HUES6 (cell line): Measurements from ENCODE around the gene CENPM.

ENCODE experiments used
- H3K27ac ChIP-seq: 2 replicates; pipeline ENCODE4 v1.7.0; 2013; ENCODE audit warnings: low read depth, mild to moderate bottlenecking, low read length, inconsistent platforms
- H3K27me3 ChIP-seq: 2 replicates; pipeline ENCODE4 v1.6.1; 2013; ENCODE audit warnings: low read length; ENCODE audit not compliant: control insufficient read depth, insufficient read depth
- H3K36me3 ChIP-seq: 2 replicates; pipeline ENCODE4 v1.6.1; 2013; ENCODE audit warnings: low read length; ENCODE audit not compliant: control insufficient read depth, insufficient read depth
- H3K4me1 ChIP-seq: 2 replicates; pipeline ENCODE4 v1.6.1; 2013; ENCODE audit warnings: low read length; ENCODE audit not compliant: control insufficient read depth, insufficient read depth
- H3K4me3 ChIP-seq: 2 replicates; pipeline ENCODE4 v1.5.1; 2013; ENCODE audit warnings: low read depth, low read length
- H3K9ac ChIP-seq: one replicate; pipeline ENCODE4 v1.6.1; 2013; ENCODE audit warnings: mild to moderate bottlenecking, low read length
- H3K9me3 ChIP-seq: 2 replicates; pipeline ENCODE4 v1.6.1; 2013; ENCODE audit warnings: low read depth, low read length; ENCODE audit not compliant: control insufficient read depth, insufficient read depth

The CENPM gene

DNA sequence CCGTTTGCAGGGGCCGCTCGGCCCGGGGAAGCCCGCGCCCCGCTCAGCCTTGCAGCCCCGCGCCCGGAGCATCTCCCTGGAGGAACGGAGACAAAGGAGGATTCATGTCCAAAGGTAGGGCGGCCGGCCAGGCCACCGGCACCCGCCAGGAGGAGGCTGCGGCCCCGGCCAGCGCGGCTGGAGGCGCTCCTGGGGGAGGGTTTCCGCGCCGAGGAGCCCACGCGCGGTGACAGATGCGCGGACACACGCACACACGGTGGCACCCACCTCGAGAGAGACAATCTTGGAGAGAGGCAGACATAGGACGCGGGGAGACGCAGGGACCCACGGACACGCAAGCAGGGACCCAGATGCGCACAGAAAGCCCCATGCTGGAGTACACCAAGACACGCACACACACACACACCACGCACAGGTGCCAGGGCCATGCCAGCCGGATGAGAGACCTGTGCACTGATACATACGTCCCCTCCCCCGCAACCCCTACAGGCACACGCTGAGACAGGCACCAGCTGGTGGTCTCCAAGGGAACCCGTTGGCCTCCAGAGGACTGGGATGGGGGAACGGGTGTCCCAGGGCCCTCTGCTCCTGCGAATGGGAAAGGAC lies 30.1 kb upstream of the CENPM start:
- H3K27ac ChIP-seq, result no peak overlapping the region
- peaks cover 58% of the 10 kb centered on the region for H3K27me3 ChIP-seq
- H3K4me3 ChIP-seq, result peak overlapping the region; percentile 75
- no peaks in the 10 kb centered on the region for H3K36me3 ChIP-seq
- peak overlapping the region; percentile 69 for H3K9ac ChIP-seq
- peaks cover 13% of the 10 kb centered on the region; the same call in 1 of the 2 replicates for H3K4me1 ChIP-seq
- no peaks in the 10 kb centered on the region for H3K9me3 ChIP-seq

DNA sequence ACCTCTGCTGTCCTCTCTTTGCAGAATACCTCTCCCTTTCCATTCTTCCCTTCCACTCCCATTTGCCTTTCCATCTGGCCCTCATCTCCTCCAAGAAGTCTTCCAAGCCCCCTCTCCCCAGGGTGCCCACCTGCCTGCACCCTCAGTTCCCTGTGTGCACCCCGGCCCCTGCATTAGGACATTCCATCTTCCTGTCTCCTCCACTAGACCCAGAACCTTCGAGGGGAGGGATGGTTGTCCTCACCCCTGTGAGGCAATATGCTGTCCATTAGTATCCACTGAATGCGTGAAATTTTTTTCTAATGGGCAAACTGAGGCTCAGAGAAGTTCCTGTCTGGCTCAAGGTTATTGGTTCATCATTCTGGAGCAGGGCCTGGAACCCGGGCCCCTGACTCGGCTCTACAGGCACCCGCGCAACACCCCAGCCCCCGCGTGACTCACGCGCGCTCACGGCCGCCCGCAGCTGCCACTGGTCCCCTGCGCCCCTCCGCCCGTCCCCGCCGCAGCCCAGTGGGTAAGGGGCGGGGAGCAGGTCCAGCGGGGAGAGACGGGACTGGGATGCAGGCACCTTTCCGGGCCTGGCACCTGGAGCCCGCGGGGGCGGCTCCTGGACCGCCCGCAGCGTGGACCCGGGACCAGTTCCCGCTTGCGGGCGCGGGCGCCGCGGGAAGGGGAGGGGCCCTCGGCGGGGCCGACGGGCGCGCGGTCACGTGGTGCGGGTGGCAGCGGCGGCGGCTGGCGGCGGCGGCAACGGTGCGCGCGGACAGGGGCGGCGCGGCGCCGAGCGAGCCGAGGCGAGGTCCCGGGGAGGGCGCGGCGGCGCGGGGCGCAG lies 29.3 kb upstream of the CENPM start:
- Histone ChIP-seq H3K27me3 (peaks cover 58% of the 10 kb centered on the region), H3K9ac (no peak overlapping the region), H3K27ac (no peak overlapping the region), H3K9me3 (no peaks in the 10 kb centered on the region), H3K4me3 (peak overlapping the region; percentile 60), H3K4me1 (peaks cover 13% of the 10 kb centered on the region; the same call in 1 of the 2 replicates), H3K36me3 (no peaks in the 10 kb centered on the region)

- H3K4me1 ChIP-seq, result peaks cover 13% of the 10 kb centered on the region; the same call in 1 of the 2 replicates
- no peaks in the 10 kb centered on the region for H3K9me3 ChIP-seq
- no peak overlapping the region for H3K9ac ChIP-seq
- H3K4me3 ChIP-seq, result no peak overlapping the region
- H3K36me3 ChIP-seq, result no peaks in the 10 kb centered on the region
- H3K27me3 ChIP-seq, result peaks cover 58% of the 10 kb centered on the region
- no peak overlapping the region for H3K27ac ChIP-seq
Observed at GRCh38 chr22:41975299-41976069, 28.5 kb upstream of the CENPM start.

GRCh38 chr22:41974691-41975290 lies 27.8 kb upstream of the CENPM start:
- no peaks in the 10 kb centered on the region for H3K36me3 ChIP-seq
- H3K4me3 ChIP-seq, result no peak overlapping the region
- H3K4me1 ChIP-seq, result peaks cover 13% of the 10 kb centered on the region; the same call in 1 of the 2 replicates
- no peak overlapping the region for H3K27ac ChIP-seq
- no peak overlapping the region for H3K9ac ChIP-seq
- peaks cover 58% of the 10 kb centered on the region for H3K27me3 ChIP-seq
- H3K9me3 ChIP-seq, result no peaks in the 10 kb centered on the region

DNA sequence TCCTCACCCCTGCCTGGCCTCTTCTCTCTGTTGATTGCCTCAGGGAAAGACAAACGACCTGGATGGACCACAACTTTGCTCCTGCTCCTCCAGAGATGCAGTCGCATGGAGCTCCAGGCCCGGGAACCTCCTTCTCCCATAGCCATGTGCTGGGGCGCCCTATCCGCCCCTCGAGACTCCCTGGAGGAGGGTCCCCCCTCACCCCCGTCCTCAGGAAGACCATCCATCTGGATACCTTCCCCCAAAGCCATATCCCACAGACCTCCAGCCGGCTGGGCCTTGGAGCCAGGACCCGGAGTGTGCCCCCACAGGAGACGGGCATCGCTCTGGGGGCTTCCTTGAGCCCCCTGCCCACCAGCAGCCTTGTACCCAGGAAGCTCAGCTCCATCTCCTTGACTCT lies 24.5 kb upstream of the CENPM start:
- no peaks in the 10 kb centered on the region for H3K9me3 ChIP-seq
- H3K27me3 ChIP-seq, result peaks cover 31% of the 10 kb centered on the region
- no peak overlapping the region for H3K27ac ChIP-seq
- H3K9ac ChIP-seq, result no peak overlapping the region
- H3K4me1 ChIP-seq, result peaks cover 13% of the 10 kb centered on the region
- H3K36me3 ChIP-seq, result no peaks in the 10 kb centered on the region
- no peak overlapping the region for H3K4me3 ChIP-seq

GRCh38 chr22:41970601-41971000 lies 23.6 kb upstream of the CENPM start:
- Histone ChIP-seq H3K36me3 (no peaks in the 10 kb centered on the region), H3K9me3 (no peaks in the 10 kb centered on the region; the same call in 1 of the 2 replicates), H3K27ac (no peak overlapping the region), H3K27me3 (peaks cover 23% of the 10 kb centered on the region), H3K4me3 (no peak overlapping the region), H3K4me1 (peaks cover 9% of the 10 kb centered on the region), H3K9ac (no peak overlapping the region)

DNA sequence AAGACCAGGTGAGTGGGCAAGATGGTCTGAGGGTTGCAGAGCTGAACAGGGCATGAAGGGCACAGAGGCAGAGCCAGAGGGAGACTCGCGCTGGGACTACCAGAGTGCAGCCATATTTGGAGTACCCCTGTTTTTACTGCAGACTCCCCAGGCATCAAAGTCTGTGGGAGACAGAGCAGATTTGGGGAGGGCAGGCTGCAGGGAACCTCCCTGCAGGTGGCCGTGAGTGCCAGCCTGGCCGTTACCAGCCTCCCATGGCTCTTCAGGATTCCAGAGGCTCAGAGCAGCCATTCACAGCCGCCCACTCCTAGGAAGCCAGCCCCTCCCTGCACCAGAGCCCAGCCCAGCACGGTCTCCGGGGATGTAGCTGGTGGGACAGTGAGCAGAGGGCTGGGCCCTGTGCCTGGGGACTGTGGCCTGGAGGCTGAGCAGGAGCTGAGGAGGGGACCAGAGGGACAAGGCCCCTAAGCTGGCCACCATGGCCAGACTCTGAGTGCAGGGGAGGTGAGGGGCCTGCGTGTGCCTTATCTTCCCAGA lies 22.2 kb upstream of the CENPM start, which contains the start of gene SEPTIN3:
Gene SEPTIN3, plus strand, starts transcription at position 334 of the 537 bp plus-strand sequence. CDS start 2,050 bp downstream, outside the sequence.
- no peak within 1 kb of the TSS for H3K9ac ChIP-seq
- no peak within 1 kb of the TSS for H3K4me3 ChIP-seq
- peaks cover 9% of the 10 kb centered on the region for H3K4me1 ChIP-seq
- H3K36me3 ChIP-seq, result no peaks in the 10 kb centered on the region
- no peaks in the 10 kb centered on the region; the same call in 1 of the 2 replicates for H3K9me3 ChIP-seq
- H3K27me3 ChIP-seq, result peaks cover 12% of the 10 kb centered on the region; the same call in 1 of the 2 replicates
- no peak within 1 kb of the TSS for H3K27ac ChIP-seq

DNA sequence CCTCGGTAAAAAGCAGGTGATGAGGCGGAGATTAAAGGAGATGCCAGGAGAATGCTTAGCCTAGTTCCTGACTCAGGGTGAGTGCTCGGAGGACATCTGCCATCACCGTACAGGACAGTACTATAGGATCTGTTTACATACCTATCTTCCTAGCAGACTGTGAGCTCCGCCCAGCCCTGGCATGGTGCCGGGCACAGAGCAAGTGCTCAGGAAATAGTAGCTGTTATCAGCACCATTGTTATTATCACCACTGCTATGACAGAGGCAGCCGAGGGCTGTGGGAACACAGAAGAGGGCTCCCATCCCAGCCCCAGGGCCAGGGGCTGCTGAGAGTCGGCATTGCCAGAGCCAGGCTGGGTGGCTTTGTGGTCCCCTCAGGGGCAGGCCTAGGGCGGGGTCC lies 21.6 kb upstream of the CENPM start:
- Histone ChIP-seq H3K9ac (no peak overlapping the region), H3K4me3 (no peak overlapping the region)

DNA sequence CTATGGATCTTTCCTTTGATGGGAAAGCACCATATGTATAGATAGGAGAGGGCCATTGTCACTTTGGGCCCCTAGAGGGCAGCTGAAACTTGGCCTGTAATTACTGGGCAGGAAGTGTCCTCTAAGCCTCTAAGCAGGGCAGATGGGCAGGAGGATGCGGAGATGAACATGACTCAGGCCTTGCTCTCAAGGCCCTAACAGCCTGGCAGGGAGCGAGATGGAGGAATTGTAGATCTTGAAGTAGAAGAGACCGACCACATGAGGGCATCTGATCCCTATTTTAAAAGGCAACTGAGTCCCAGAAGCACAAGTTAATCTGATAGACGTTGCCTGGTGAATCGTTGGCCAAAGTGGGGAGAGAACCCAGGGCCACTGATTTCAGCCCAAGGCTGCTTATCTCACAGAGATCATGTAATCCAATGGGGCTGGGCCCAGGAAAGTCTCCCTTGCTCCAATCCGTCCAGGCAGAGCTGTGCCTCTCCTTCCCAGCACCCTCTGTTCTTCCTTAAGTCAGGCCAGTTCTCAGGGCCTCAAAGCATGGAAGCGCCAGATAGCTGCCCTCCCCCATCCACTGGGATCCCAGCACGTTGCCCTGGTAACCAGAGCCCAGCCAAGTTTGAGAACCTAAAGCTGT lies 19.8 kb upstream of the CENPM start:
- Histone ChIP-seq H3K4me1 (peaks cover 13% of the 10 kb centered on the region), H3K27ac (no peak overlapping the region), H3K4me3 (no peak overlapping the region), H3K36me3 (no peaks in the 10 kb centered on the region), H3K27me3 (no peaks in the 10 kb centered on the region; the same call in 1 of the 2 replicates), H3K9ac (no peak overlapping the region), H3K9me3 (no peaks in the 10 kb centered on the region; the same call in 1 of the 2 replicates)

More for the DNA sequence above, 21.6 kb upstream of the CENPM start:
- peaks cover 13% of the 10 kb centered on the region for H3K4me1 ChIP-seq
- no peaks in the 10 kb centered on the region for H3K36me3 ChIP-seq
- no peak overlapping the region for H3K27ac ChIP-seq
- peaks cover 10% of the 10 kb centered on the region; the same call in 1 of the 2 replicates for H3K27me3 ChIP-seq
- H3K9me3 ChIP-seq, result no peaks in the 10 kb centered on the region; the same call in 1 of the 2 replicates

DNA sequence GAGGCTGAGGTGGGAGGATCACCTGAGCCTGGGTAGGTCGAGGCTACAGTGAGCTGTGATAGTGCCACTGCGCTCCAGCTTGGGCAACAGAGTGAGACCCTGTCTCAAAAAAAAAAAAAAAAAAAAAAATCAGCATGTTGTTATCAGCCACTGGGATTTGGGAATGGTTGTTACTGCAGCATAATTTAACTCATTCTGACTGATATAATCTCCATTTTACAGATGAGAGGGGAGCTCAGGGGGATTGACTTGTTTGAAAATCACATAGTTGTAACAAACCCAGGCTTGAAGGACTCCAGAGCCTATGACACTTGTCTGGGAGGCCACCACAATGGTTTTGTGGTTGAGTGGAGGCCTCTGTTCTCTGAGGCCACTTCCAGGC lies 19.3 kb upstream of the CENPM start:
- Histone ChIP-seq H3K9ac (no peak overlapping the region), H3K27me3 (no peaks in the 10 kb centered on the region; the same call in 1 of the 2 replicates), H3K4me1 (peaks cover 13% of the 10 kb centered on the region), H3K9me3 (no peaks in the 10 kb centered on the region; the same call in 1 of the 2 replicates), H3K27ac (no peak overlapping the region), H3K4me3 (no peak overlapping the region), H3K36me3 (no peaks in the 10 kb centered on the region)
